Heart right ventricle (tissue), 16 donors: ENCODE measurements around the gene TNNI2. TPM values are rescaled to one million over a fixed set of nuclear protein-coding genes. Genes with fewer than 3 reads are reported as not detected.
A peak's percentile ranks its signal among the peaks of the same experiment; 100 is the strongest.

Source experiments
- ATAC-seq, 8 donors: fragments of 200-7000 bp; cut with Tn5 transposase; one replicate each; pipeline ENCODE4 v1.9.1; 2020; ENCODE audit warnings: mild to moderate bottlenecking in 8 of 8, moderate library complexity in 8 of 8, moderate number of reproducible peaks in 1 of 8
- DNase-seq, 2 donors: peaks; one replicate each; pipeline ENCODE4 v3.0.0-alpha.2; 2020
- H3K27ac ChIP-seq, 10 donors: fragments of 200-600 bp; sonication (generic) in 2 of 10; one replicate each; pipeline versions ENCODE4 v1.5.0 to v1.8.0; 2020 to 2022; ENCODE audit warnings: mild to moderate bottlenecking in 3 of 10
- H3K27me3 ChIP-seq, 7 donors: fragments of 200-600 bp; one replicate each; pipeline ENCODE4 v1.8.0; 2021 to 2022; ENCODE audit warnings: mild to moderate bottlenecking in 2 of 7
- H3K36me3 ChIP-seq, 9 donors: fragments of 200-600 bp; sonication (generic) in 1 of 9; one replicate each; pipeline versions ENCODE4 v1.5.0 to v1.8.0; 2020 to 2022; ENCODE audit warnings: mild to moderate bottlenecking in 2 of 9
- H3K4me1 ChIP-seq, 9 donors: fragments of 200-600 bp; sonication (generic) in 1 of 9; one replicate each; pipeline versions ENCODE4 v1.5.0 to v1.8.0; 2020 to 2022; ENCODE audit warnings: mild to moderate bottlenecking in 4 of 9
- H3K4me3 ChIP-seq, 10 donors: fragments of 200-600 bp; sonication (generic) in 2 of 10; one replicate each; pipeline versions ENCODE4 v1.5.0 to v1.8.0; 2020 to 2022; ENCODE audit warnings: mild to moderate bottlenecking in 7 of 10, moderate library complexity in 2 of 10
- H3K9me3 ChIP-seq, 11 donors: fragments of 200-600 bp in 10 of 11; sonication (generic) in 2 of 11; one replicate each; pipeline versions ENCODE4 v1.5.0 to v1.8.0; 2013 to 2022; ENCODE audit warnings: mild to moderate bottlenecking in 2 of 11, control low read depth in 1 of 11, moderate library complexity in 1 of 11
- CTCF ChIP-seq, 9 donors: fragments of 200-600 bp; sonication (generic) in 2 of 9; IDR thresholded peaks; one replicate each; pipeline versions ENCODE4 v1.5.0 to v1.8.0; 2021 to 2022; ENCODE audit warnings: antibody characterized with exemption in 9 of 9, mild to moderate bottlenecking in 5 of 9, moderate library complexity in 1 of 9
- WGBS, 2 donors: extraction: QIAGEN DNeasy Blood & Tissue Kit; methylation state at CpG; one replicate each; pipeline ENCODE4 v1.1.7; 2013; ENCODE audit warnings: inconsistent platforms in 1 of 2; 5-methylcytosine and 5-hydroxymethylcytosine counted together
- intact Hi-C, 10 donors: fragments of 100-400 bp; cut with DNase I; formaldehyde crosslinking; loops; one replicate each; pipeline versions ENCODE4 v1.11.1 to v1.14.2; 2022
- polyA plus RNA-seq, 2 donors: library from polyadenylated mRNA; stranded (reverse); fragments of 200-250 nt; gene quantifications; one replicate each; pipeline ENCODE4 v1.2.3, GENCODE V29; 2013
- total RNA-seq, 10 donors: library from RNA; stranded (reverse); fragmentation: NEBNext Ultra II Directional in 3 of 10; extraction: Animal tissue kit (Norgen Biotek cat#: 25700) in 3 of 10; gene quantifications; one replicate each; pipeline versions ENCODE4 v1.2.1 to v1.2.4, GENCODE V29; 2021 to 2023
- donor health status: Arrhythmogenic right ventricular cardiomyopathy.
- donor health status: ischemic (EF 13 %, LVEDD 7.1; RV severe dilation, severe dysfunction).
- donor health status: healthy with polysubstance abuse.
- donor health status: DM: no; HTN: yes; CAD: no.
- donor health status: DM: no; HTN: no; CAD: no.
- donor health status: ischemic (EF 25% LVEDD 6.9; RV normal size, moderate dysfunction).
- donor health status: ischemic (EF 25% LVEDD 5.7; RV mildly dilated, moderate dysfunction).
- donor health status: healthy.
- donor health status: DM: yes; HTN: yes; CAD: no.
- donor health status: Ischemic cardiomyopathy.
- donor health status: ischemic (EF 35%, LVEDD 5.7; RV mildly dilated, moderate dysfunction).
- donor health status: nonischemic (EF 11% LVEDD 7.7; RV severe dilation, severe dysfunction).
- donor health status: DM: yes; HTN: yes; CAD: no.
- donor health status: PGD.
- donor health status: ischemic (EF 29% LVEDD 5.4; RV normal size, mild dysfunction).
- donor health status: nonischemic (EF 23%, LVEDD 6.1; RV moderate dilation, normal function).

TNNI2 gene
- total and polyA plus RNA-seq, 12 donors, result 0.36 to 1.2 (median 0.55) TPM; not detected in 7

- no peaks in the 10 kb centered on the region for H3K27me3 ChIP-seq
- TF ChIP-seq CTCF (IDR thresholded peaks at IDR 0.05), result no peak
- DNase-seq, result peak; percentile 48 to 56
- peak in 6 of 8 donors; percentile 1 to 36 (median 20) for ATAC-seq
- intact Hi-C loops, result loop anchor here in 7 of 10 donors (2.0 to 5.0 kb wide), 6 partner anchors 37 to 1468 kb away; no protein-coding TSS in a partner anchor
- H3K36me3 ChIP-seq, result no peaks in the 10 kb centered on the region
- no peaks in the 10 kb centered on the region for H3K9me3 ChIP-seq
- 90 to 91% methylated on average over 23 to 26 of the region's 26 CpGs for WGBS, 2 donors
- peaks cover 11 to 61% (median 36%) of the 10 kb centered on the region in 9 donors for H3K4me1 ChIP-seq
- peak overlapping the region in 5 of 10 donors; percentile 25 to 93 (median 63) for H3K27ac ChIP-seq
- peak overlapping the region in 1 of 10 donors; percentile 45 for H3K4me3 ChIP-seq
Measured at GRCh38 chr11:1839924-1840779, 1.4 kb downstream of the TNNI2 start.

- Histone ChIP-seq H3K4me1 (peaks cover 11 to 65% (median 42%) of the 10 kb centered on the region in 9 donors), H3K27me3 (no peaks in the 10 kb centered on the region), H3K36me3 (no peaks in the 10 kb centered on the region), H3K27ac (peak overlapping the region in 1 of 10 donors; percentile 93), H3K9me3 (no peaks in the 10 kb centered on the region), H3K4me3 (peak overlapping the region in 1 of 10 donors; percentile 45)
- ATAC-seq (no peak), DNase-seq (peak in 1 of 2 donors; percentile 10)
- intact Hi-C loops, result loop anchor here in 4 of 10 donors (5.0 kb wide), 3 partner anchors 36 to 1469 kb away; no protein-coding TSS in a partner anchor
- TF ChIP-seq CTCF (IDR thresholded peaks at IDR 0.05), result no peak
- WGBS, 2 donors, result 95 to 96% methylated on average over 37 of the region's 37 CpGs
Measured at GRCh38 chr11:1840780-1841480, 2.1 kb downstream of the TNNI2 start.

- no peak overlapping the region for H3K4me3 ChIP-seq
- peaks cover 11 to 67% (median 42%) of the 10 kb centered on the region in 9 donors for H3K4me1 ChIP-seq
- peak overlapping the region in 5 of 10 donors; percentile 8 to 80 (median 69) for H3K27ac ChIP-seq
- H3K9me3 ChIP-seq, result no peaks in the 10 kb centered on the region
- WGBS, 2 donors, result 94% methylated on average over 19 of the region's 19 CpGs
- H3K27me3 ChIP-seq, result no peaks in the 10 kb centered on the region
- H3K36me3 ChIP-seq, result no peaks in the 10 kb centered on the region
- ATAC-seq (no peak), DNase-seq (peak in 1 of 2 donors; percentile 10)
- TF ChIP-seq CTCF (IDR thresholded peaks at IDR 0.05), result no peak
- intact Hi-C loops, result loop anchor here in 4 of 10 donors (2.0 to 5.0 kb wide), 4 partner anchors 21 to 1469 kb away; no protein-coding TSS in a partner anchor
Measured at GRCh38 chr11:1841511-1842148, 2.8 kb downstream of the TNNI2 start.
